Aorta (tissue), 5 donors: Measurements from ENCODE around the gene GRB14. TPM values are rescaled to one million over a fixed set of nuclear protein-coding genes. Genes with fewer than 3 reads are reported as not detected.

Experiments used
- ATAC-seq: fragments of 200-7000 bp; cut with Tn5 transposase; one replicate; pipeline ENCODE4 v1.9.1; 2022; ENCODE audit warnings: moderate library complexity; ENCODE audit not compliant: low FRiP score
- DNase-seq, 2 donors: peaks; one replicate each; pipeline ENCODE4 v3.0.0-alpha.2; 2020
- H3K27ac ChIP-seq, 2 donors: one replicate each; pipeline ENCODE4 v1.5.1; 2013; ENCODE audit warnings: low read length in 2 of 2, mild to moderate bottlenecking in 2 of 2, moderate library complexity in 2 of 2, control low read depth in 1 of 2, inconsistent platforms in 1 of 2, low read depth in 1 of 2
- H3K27me3 ChIP-seq, 2 donors: one replicate each; pipeline ENCODE4 v1.6.1; 2013; ENCODE audit warnings: control low read depth in 1 of 2, low read length in 1 of 2, mild to moderate bottlenecking in 1 of 2, moderate library complexity in 1 of 2; ENCODE audit not compliant: insufficient read depth in 2 of 2, control insufficient read depth in 1 of 2
- H3K36me3 ChIP-seq, 2 donors: one replicate each; pipeline ENCODE4 v1.6.1; 2013; ENCODE audit warnings: control low read depth in 1 of 2, low read length in 1 of 2, mild to moderate bottlenecking in 1 of 2; ENCODE audit not compliant: insufficient read depth in 2 of 2, control insufficient read depth in 1 of 2
- H3K4me1 ChIP-seq, 2 donors: one replicate each; pipeline ENCODE4 v1.6.1; 2013; ENCODE audit warnings: low read length in 2 of 2, control low read depth in 1 of 2, mild to moderate bottlenecking in 1 of 2, moderate library complexity in 1 of 2; ENCODE audit not compliant: insufficient read depth in 2 of 2, control insufficient read depth in 1 of 2
- H3K4me3 ChIP-seq, 2 donors: one replicate each; pipeline ENCODE4 v1.5.1; 2013; ENCODE audit warnings: low read length in 2 of 2, control low read depth in 1 of 2, mild to moderate bottlenecking in 1 of 2
- H3K9me3 ChIP-seq: one replicate; pipeline ENCODE4 v1.6.1; 2013; ENCODE audit warnings: mild to moderate bottlenecking, low read length; ENCODE audit not compliant: control insufficient read depth
- WGBS, 2 donors: extraction: QIAGEN DNeasy Blood & Tissue Kit; methylation state at CpG; one replicate each; pipeline ENCODE4 v1.1.7; 2013; 5-methylcytosine and 5-hydroxymethylcytosine counted together
- intact Hi-C, 2 donors: fragments of 100-400 bp; cut with DNase I; formaldehyde crosslinking; loops; one replicate each; pipeline versions ENCODE4 v1.14.2 to v1.15.0; 2022
- polyA plus RNA-seq, 2 donors: library from polyadenylated mRNA; stranded (reverse); fragments of 200-250 nt; gene quantifications; one replicate each; pipeline ENCODE4 v1.2.3, GENCODE V29; 2013
- total RNA-seq, 2 donors: library from RNA; stranded (reverse); fragmentation: NEBNext Ultra II Directional; extraction: Animal tissue kit (Norgen Biotek cat#: 25700); gene quantifications; one replicate each; pipeline ENCODE4 v1.2.1, GENCODE V29; 2021
- donor health status: healthy with polysubstance abuse.
- donor health status: Bipolar disorder and iron deficiency.
- donor health status: DM: no; HTN: no; CAD: no.
- donor health status: DM: no; HTN: no; CAD: no.
- donor health status: DM: yes; HTN: yes; CAD: no.

The GRB14 gene
- total and polyA plus RNA-seq, 4 donors: 1.6 to 6.2 (median 4.2) TPM

DNA sequence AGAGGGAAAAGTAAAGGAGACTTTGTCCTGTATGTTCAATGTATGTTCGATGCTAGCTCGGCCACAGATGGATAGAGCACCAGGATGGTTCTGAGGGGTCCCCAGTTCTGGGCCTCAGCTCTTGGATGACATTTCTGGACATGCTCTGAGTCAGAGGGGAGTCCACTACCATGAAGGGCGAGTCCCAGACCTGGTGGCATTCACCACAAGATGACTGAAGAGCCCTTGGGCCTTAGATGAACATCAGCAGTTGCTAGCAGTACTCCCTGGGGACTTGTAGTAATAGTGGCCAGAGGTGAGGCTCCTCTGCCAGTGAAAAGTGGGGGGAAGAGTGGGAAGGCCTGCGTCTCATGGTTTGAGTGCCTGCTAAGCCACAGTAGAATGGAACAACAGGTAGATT lies 109.5 kb downstream of the GRB14 start:
- no peaks in the 10 kb centered on the region for H3K9me3 ChIP-seq
- 96 to 97% methylated on average over 4 of the region's 4 CpGs for WGBS, 2 donors
- H3K4me3 ChIP-seq: no peak overlapping the region
- no peak for ATAC-seq
- no peaks in the 10 kb centered on the region for H3K4me1 ChIP-seq
- intact Hi-C loops: no loop called here
- DNase-seq: no peak
- H3K27ac ChIP-seq: no peak overlapping the region
- H3K27me3 ChIP-seq: no peaks in the 10 kb centered on the region
- H3K36me3 ChIP-seq: peaks cover 2 to 3% of the 10 kb centered on the region in 2 donors

DNA sequence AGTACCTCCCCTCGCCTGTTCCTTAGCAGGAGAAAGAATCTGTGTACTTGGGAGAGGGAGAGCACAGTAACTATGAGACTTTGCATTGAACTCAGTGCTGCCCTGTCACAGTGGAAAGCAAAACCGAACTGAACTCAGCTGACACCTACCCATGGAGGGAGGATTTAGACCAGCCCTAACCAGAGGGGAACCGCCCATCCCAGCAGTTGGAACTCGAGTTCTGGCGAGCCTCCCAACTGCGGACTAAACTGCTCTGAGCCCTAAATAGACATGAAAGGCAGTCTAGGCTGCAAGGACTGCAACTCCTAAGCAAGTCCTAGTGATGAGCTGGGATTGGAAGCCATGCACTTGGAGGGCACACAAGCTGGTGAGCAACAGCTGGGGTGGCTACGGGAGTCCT lies 110.4 kb downstream of the GRB14 start:
- ATAC-seq: peak; percentile 44
- no peaks in the 10 kb centered on the region for H3K4me1 ChIP-seq
- no peaks in the 10 kb centered on the region for H3K27me3 ChIP-seq
- WGBS, 2 donors: 45 to 51% methylated on average over 7 of the region's 7 CpGs
- H3K27ac ChIP-seq: no peak overlapping the region
- H3K9me3 ChIP-seq: no peaks in the 10 kb centered on the region
- H3K4me3 ChIP-seq: no peak overlapping the region
- peaks cover 2 to 3% of the 10 kb centered on the region in 2 donors for H3K36me3 ChIP-seq
- intact Hi-C loops: no loop called here
- peak in 1 of 2 donors; percentile 48 for DNase-seq

DNA sequence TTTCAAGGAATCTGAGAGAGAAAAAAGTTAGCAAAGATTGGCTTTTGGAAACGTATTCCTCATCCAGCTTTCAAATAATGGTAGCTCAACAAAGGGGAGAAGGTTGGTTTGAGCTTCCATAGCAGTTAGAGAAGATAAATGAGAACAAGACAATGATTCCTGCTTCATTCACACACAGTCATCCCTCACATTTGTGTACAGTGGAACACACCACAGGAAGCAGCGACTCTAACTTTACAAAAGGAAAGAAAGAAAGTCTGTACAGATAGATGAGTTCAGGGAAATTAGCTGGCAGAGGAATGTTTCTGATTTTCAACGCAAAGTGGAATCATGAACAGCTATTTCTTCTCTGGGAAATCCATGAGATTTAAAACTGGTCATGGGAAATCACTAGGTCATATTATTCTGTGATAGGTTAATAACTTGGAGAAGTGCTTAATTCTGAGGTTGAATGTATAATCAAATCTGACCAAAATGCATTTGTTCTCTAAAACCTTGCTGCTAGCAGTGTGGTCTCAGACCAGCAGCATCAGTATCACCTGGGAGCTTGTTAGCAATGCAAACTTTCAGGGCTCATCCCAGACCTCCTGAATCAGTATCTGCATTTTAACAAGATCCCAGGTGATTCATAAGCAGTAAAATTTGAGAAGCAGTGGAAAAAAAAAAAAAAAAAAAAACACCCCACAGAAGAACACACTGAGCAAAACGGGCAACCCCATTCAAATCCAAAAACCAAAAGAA lies 112.0 kb downstream of the GRB14 start:
- no peak overlapping the region for H3K4me3 ChIP-seq
- ATAC-seq (no peak), DNase-seq (no peak)
- H3K36me3 ChIP-seq: peaks cover 0 to 3% of the 10 kb centered on the region in 2 donors
- no peaks in the 10 kb centered on the region for H3K27me3 ChIP-seq
- intact Hi-C loops: no loop called here
- H3K27ac ChIP-seq: no peak overlapping the region
- H3K4me1 ChIP-seq: no peaks in the 10 kb centered on the region
- H3K9me3 ChIP-seq: no peaks in the 10 kb centered on the region
- 70 to 72% methylated on average over 4 of the region's 4 CpGs for WGBS, 2 donors

DNA sequence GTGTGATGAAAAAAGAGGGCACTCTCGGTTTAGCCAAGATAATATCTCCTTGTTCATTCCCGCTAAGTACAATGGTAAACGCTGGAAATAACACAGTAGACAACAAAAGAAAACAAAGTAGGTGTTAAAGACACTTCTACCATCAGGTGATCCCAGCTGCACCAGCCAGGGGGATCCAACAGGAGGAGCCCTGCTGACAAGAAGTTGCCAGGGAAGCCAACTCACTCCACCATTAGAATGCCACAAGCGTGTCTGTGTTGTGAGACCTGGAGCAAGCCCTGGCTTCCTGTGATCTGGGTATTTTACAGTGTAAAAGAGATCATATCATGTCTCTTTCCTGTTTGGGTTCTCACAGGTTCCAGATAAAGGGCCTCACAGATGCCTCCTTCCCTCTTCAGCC lies 117.0 kb downstream of the GRB14 start:
- no peak for DNase-seq
- Histone ChIP-seq H3K27me3 (no peaks in the 10 kb centered on the region), H3K4me3 (no peak overlapping the region), H3K9me3 (no peaks in the 10 kb centered on the region), H3K27ac (no peak overlapping the region), H3K36me3 (no peaks in the 10 kb centered on the region), H3K4me1 (no peaks in the 10 kb centered on the region)
- WGBS, 2 donors: 85 to 90% methylated on average over 4 of the region's 4 CpGs
- intact Hi-C loops: no loop called here
- ATAC-seq: no peak

DNA sequence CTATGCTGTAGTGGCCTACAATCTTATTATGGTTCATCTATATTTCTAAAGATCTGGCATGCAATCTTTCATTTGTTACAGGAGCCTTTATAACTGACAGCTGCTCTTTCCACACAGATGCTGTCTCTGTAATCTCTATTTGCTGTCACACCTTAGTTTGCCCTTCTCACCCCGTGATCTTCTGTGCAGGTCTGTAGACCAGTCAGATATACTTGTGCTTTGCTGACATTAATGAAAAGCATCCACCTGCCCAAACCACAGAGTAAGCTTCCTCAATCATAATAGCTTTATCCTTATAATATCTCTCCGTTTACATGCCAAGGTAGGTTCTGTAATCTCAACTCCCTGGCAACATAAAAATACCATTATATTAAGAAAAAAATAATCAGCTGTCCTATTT lies 122.4 kb downstream of the GRB14 start:
- Histone ChIP-seq H3K27ac (no peak overlapping the region), H3K27me3 (no peaks in the 10 kb centered on the region), H3K36me3 (peaks cover 0 to 3% of the 10 kb centered on the region in 2 donors), H3K4me3 (no peak overlapping the region), H3K9me3 (no peaks in the 10 kb centered on the region), H3K4me1 (no peaks in the 10 kb centered on the region)
- WGBS, 2 donors: 87 to 93% methylated on average over 2 of the region's 2 CpGs
- ATAC-seq (no peak), DNase-seq (no peak)
- intact Hi-C loops: no loop called here

DNA sequence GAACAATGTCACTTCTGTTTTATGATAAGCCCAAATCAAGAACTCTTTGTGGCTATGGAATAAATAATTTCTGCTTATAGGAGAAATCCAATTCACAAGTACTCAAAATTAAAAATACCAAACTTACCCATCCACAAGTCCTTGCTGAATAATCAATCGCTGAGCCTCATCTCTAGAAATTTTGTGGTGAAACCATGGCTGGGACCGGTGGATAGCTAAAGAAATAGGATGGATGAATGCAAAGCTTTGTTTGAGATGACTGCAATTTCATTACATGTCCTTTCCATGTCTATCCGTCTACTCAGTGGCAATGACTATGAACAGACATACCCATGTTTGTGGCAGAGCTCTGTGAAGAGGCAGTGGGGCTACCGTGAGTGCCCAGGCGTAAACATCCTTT lies 124.4 kb downstream of the GRB14 start:
- H3K4me1 ChIP-seq: no peaks in the 10 kb centered on the region
- H3K36me3 ChIP-seq: peaks cover 0 to 3% of the 10 kb centered on the region in 2 donors
- H3K4me3 ChIP-seq: no peak overlapping the region
- H3K27me3 ChIP-seq: no peaks in the 10 kb centered on the region
- no peaks in the 10 kb centered on the region for H3K9me3 ChIP-seq
- no peak overlapping the region for H3K27ac ChIP-seq
- no peak for ATAC-seq
- no peak for DNase-seq
- intact Hi-C loops: no loop called here
- 95% methylated on average over 5 of the region's 5 CpGs for WGBS, 2 donors

DNA sequence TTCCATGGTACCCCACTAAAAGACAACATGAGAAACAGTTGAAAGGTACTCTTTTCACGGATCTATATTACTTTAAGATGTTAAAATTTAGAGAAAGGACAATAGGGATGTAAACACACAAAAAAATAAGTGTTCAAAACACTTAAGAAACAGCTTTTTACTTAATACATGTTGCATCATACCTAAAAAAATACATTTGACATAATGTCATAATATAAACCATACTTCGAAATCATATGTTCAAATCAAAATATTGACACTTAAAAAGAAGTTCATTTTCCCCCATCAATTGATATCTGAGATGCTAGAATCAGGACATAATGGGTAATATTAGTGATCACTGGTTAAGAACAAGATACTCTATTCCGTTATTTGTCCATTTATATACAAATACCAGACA lies 124.9 kb downstream of the GRB14 start:
- H3K9me3 ChIP-seq: no peaks in the 10 kb centered on the region
- no peak overlapping the region for H3K4me3 ChIP-seq
- no peak overlapping the region for H3K27ac ChIP-seq
- 75 to 91% methylated on average over 3 of the region's 3 CpGs for WGBS, 2 donors
- no peaks in the 10 kb centered on the region for H3K4me1 ChIP-seq
- intact Hi-C loops: no loop called here
- peaks cover 0 to 3% of the 10 kb centered on the region in 2 donors for H3K36me3 ChIP-seq
- H3K27me3 ChIP-seq: no peaks in the 10 kb centered on the region
- DNase-seq (no peak), ATAC-seq (no peak)

DNA sequence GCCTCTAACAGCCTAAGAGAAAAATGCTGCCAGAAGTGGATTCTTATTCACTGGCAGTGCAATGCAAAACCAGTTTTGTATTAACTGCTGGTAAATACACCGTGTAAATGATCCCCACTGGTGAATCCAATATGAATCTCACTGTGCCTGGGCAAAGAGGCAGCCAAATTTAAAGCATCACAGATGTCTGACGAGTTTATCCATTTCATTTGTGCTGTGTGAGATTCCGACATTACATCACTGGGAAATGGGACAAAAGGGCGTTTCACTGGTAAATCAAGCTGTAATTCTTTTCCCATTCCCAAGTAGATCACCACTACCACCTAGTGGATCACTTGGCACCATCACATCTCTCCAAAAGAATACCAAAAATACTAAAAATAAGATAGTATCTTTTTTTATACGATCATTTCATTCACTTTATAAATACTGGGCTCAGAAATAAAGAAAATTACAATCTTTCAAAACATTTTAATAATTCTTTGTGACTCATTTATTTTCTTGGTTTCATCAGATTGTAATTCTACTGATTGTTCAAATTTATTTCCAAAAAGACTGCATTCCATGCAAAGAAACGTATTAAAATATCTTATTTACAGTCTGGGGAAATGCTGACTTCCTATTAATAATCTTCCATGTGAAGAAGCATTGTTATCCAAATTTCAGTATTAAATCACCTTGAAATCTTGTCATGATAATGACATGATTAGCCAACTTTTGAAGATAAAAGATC lies 125.6 kb downstream of the GRB14 start:
- 47 to 51% methylated on average over 6 of the region's 6 CpGs for WGBS, 2 donors
- ATAC-seq: peak; percentile 82
- Histone ChIP-seq H3K36me3 (peaks cover 0 to 3% of the 10 kb centered on the region in 2 donors), H3K27me3 (no peaks in the 10 kb centered on the region), H3K9me3 (no peaks in the 10 kb centered on the region), H3K4me3 (no peak overlapping the region), H3K27ac (no peak overlapping the region), H3K4me1 (no peaks in the 10 kb centered on the region)
- no peak for DNase-seq
- intact Hi-C loops: no loop called here

DNA sequence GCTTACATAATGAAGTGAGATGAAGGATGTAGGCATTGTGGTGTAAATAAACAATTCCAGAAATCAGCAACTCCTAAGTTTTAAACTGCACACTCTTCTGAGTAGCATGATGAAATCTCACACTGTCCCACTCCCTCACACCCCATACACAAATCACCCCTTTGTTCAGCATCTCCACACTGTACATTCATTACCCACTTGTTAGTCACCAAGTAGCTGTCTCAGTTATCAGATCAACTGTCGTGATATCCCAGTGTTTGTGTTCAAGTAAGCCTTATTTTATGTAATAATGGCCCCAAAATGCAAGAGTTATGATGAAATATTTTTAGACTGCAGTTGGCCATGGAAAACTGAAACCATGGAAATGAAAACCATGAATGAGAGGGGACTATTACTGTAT lies 135.7 kb downstream of the GRB14 start:
- no peaks in the 10 kb centered on the region for H3K9me3 ChIP-seq
- no peak for ATAC-seq
- no peaks in the 10 kb centered on the region for H3K36me3 ChIP-seq
- no peak for DNase-seq
- no peaks in the 10 kb centered on the region for H3K4me1 ChIP-seq
- intact Hi-C loops: no loop called here
- WGBS, 2 donors: 27 to 30% methylated on average over 1 of the region's 1 CpG
- no peak overlapping the region for H3K27ac ChIP-seq
- no peaks in the 10 kb centered on the region for H3K27me3 ChIP-seq
- no peak overlapping the region for H3K4me3 ChIP-seq
